Panc1 (cell line): Measurements from ENCODE around the gene ROCK2.

Experiments used
- CTCF ChIP-seq: fragments of 450-650 bp; IDR thresholded peaks from 2 replicates; pipeline ENCODE4 v1.5.1; 2017; ENCODE audit warnings: mild to moderate bottlenecking
- POLR2AphosphoS5 ChIP-seq: IDR thresholded peaks from 2 replicates; pipeline ENCODE4 v1.6.1; 2012; ENCODE audit warnings: mild to moderate bottlenecking, low read depth, low read length, moderate library complexity
- REST ChIP-seq, 2 experiments: IDR thresholded peaks; 2 replicates each; pipeline ENCODE4 v1.6.1; 2011 to 2012; ENCODE audit warnings: low read depth in 2 of 2, control low read depth in 1 of 2, low read length in 1 of 2, mild to moderate bottlenecking in 1 of 2, moderate library complexity in 1 of 2; ENCODE audit not compliant: insufficient read depth in 1 of 2

- TF ChIP-seq REST (IDR thresholded peaks at IDR 0.05; ENCODE audit: insufficient read depth in 1 of 2, low read depth in 2 of 2, low read length in 1 of 2) (no peak), CTCF (no peak), POLR2AphosphoS5 (no peak)
Observed at GRCh38 chr2:11156396-11157075, 187.9 kb downstream of the ROCK2 start.
